GM21390 (cell line): ENCODE data around the gene CDC42BPA.
"Not testable (repeated sequence)": the region's sequence is repeated elsewhere in the genome, so short reads cannot be mapped to it uniquely, and the experiment has no call there.

ENCODE experiments used
- ATAC-seq: cut with Tn5 transposase; IDR thresholded peaks from one replicate; pipeline ENCODE4 v1.9.1; 2021; ENCODE audit not compliant: unreplicated experiment

CDC42BPA gene

DNA sequence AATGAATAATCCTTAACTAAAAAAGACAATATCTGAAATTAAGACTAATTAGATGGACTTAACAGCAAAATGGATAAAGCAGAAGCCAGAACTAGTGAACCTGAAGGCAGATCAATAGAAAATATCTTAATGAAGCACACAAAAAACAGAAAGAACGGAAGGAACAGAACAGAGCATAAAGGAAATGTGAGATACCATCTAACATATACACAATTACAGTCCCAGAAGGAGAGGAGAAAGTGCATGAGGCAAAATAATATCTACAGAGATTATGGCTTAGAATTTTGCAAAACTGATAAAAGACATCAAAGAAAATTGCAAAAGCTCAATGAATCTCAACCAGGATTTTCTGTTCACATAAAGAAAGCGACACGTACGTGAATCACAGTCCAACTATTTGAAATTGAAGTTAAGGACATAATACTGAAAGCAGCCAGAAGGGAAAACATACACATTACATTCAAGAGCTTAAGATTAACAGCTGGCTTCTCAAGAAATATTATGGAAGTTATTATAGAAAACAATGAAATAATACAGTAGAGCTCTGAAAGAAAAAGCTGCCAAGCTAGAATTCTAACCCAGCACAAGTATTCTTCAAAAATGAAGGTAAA lies 182.0 kb downstream of the CDC42BPA start:
- ATAC-seq, result no peak

GRCh38 chr1:227134686-227135314 lies 183.5 kb downstream of the CDC42BPA start:
- no peak for ATAC-seq

- not testable (repeated sequence) for ATAC-seq
These were observed 185.6 kb downstream of the CDC42BPA start for GRCh38 chr1:227132695-227133094.

- ATAC-seq, result no peak
These were observed 187.1 kb downstream of the CDC42BPA start for GRCh38 chr1:227131193-227131592.

- ATAC-seq, result peak; percentile 66
These were observed 190.4 kb downstream of the CDC42BPA start for GRCh38 chr1:227127891-227128290.

DNA sequence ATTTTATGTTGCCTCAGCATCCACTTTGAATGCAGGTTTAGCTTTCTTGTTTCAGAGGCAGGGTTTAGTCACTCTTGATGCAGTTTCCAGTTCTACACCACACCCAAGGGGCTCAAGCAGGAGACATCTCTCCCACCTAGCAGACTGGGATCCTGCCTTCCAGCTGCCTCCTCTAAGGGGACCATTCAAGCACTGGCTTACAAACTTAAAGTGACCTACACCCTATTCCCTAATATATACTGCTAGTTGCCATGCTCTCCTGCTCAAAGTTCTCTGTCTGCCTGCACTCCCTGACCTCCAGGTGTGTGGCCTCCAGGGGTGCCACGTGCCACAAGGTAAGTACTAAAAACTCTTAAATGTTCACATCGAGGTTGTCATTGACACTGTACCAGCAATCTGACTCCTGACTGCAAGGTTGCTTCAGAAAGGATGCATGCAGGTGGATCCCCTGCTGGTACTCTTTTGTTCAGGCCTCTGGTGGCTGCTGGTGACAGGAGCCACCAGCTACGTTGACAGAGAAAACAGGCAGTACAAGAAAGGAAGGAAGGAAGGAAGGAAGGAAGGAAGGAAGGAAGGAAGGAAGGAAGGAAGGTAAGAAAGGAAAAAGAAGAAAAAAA lies 192.3 kb downstream of the CDC42BPA start:
- ATAC-seq, result no peak

DNA sequence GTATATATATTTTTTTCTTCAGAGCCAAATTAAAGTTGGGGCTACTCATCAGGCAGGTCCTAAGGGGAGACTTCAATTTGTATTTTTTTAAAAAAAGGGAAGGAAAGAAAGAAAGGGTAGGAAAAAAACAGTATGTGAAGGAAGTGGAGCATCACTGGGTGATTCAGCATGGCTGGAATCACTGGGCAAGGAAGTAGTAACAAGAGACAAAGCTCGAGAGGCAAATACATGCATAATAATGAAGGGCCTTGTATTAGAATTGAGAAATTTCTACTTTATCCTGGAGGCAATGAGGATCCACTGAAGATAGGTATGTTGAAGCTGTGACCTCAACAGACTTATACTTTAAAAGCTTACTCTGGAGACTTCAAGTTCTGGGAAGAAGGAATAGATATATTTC lies 193.8 kb downstream of the CDC42BPA start:
- ATAC-seq, result no peak

- no peak for ATAC-seq
These were observed 197.5 kb downstream of the CDC42BPA start for GRCh38 chr1:227120826-227121225.

GRCh38 chr1:227112538-227112937 lies 205.8 kb downstream of the CDC42BPA start:
- ATAC-seq, result no peak

- no peak for ATAC-seq
These were observed 206.5 kb downstream of the CDC42BPA start for GRCh38 chr1:227111782-227112181.

GRCh38 chr1:227105291-227105690 lies 213.0 kb downstream of the CDC42BPA start:
- ATAC-seq, result not testable (repeated sequence)

GRCh38 chr1:227102056-227102455 lies 216.2 kb downstream of the CDC42BPA start:
- no peak for ATAC-seq

DNA sequence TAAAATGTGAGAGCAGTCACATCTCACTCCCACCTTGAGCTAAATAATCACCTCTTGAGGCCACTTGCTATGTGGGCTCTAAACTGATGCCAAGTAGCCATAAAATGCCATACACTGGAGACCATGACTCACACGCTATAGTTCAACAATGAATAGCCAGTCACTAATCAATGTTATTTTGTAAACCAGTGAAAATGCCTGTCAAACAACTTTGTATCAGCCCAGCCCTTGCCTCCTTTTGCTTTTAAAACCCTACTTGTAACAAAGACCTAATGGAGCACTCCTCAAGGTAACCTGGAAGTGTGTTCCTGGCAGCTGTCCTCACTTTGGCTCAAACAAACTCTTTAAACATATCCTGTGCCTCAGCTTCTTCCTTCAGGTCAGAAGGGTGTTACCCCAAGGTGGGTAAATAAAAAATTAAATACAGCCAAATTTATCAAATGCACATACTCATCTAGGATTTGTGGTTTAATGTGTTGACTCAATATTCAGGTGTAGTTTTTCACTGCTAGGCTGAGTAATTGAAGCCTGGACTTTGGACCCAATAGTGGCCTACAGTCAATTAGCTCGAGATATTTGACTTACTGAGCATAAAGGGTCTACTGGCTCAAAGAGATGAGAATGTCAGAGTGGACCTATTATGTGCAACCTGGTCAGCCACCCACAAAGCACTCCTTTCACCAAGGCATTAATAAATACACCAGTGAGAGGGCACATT lies 223.9 kb downstream of the CDC42BPA start:
- ATAC-seq, result no peak

DNA sequence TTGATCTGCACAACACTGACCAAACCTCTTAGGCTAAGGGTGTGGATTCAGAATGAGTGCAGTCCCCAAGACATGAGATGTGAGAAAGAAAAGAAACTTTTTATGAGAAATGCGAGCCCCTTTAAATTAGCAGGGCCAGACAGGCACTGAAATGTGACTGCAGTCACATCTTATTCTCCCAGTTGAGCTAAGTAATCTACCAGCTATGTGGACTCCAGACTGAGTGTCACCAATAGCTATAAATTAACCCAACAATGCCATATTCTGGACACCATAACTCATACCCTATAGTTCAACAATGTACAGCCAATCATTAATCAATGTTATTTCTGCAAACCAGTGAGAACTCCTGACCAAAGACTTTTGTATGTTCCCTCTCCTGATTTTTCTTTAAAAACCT lies 225.0 kb downstream of the CDC42BPA start:
- no peak for ATAC-seq

- ATAC-seq, result no peak
These were observed 226.2 kb downstream of the CDC42BPA start for GRCh38 chr1:227092069-227092468.

DNA sequence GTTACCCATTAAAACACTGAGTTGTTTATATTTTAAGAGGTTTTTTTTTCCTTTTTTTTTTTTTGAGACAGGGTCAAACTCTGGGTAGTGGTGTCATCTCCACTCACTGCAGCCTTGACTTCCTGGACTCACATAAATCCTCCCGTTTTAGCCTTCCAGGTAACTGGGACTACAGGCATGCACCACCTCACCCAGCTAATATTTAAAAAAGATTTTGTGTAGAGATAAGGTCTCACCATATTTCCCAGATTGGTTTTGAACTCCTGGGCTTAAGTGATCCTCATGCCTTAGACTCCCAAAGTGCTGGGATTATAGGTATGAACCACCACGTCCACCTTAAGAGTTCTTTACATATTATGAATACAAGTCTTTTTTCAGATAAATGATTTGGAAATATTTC lies 231.7 kb downstream of the CDC42BPA start:
- ATAC-seq, result no peak

GRCh38 chr1:227082999-227083746 lies 235.1 kb downstream of the CDC42BPA start:
- no peak for ATAC-seq

- ATAC-seq, result no peak
These were observed 240.5 kb downstream of the CDC42BPA start for GRCh38 chr1:227077783-227078182.

DNA sequence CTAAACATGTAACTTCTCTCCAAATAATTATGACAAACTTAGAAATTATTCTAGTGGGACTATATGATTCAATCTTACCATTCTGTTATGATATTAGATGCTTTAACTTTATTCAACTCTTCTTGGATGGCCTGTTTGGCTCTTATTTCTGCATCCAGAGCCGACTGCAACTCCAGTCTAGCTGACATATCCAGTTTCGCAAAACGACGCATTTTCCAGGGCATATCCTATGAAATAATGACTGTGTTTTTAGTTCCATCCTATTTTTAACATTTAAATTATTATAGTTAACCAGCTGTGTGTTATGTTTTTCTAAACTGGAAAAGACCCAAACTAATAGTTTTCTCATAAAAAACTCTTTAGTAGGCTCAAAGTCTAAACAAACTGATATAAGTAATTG lies 244.5 kb downstream of the CDC42BPA start:
- ATAC-seq, result no peak

DNA sequence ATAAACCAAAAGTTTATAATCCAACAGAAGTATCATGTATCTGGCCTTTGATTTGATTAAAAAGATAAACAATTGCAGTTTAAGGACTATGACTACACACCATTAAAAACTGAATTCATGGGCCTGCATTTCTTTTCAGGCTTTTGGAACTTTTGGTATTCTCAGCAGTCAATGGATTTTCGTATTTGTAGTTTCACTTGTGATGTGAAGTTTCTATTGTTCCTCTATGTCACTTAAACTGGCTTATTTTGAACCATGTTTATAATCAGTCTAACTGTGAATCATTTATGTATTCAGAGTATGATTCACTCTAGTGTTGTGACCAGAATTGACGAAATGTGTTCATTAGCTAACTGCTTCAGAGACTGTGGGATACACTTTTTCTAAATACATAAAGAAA lies 245.3 kb downstream of the CDC42BPA start:
- ATAC-seq, result peak; percentile 65

DNA sequence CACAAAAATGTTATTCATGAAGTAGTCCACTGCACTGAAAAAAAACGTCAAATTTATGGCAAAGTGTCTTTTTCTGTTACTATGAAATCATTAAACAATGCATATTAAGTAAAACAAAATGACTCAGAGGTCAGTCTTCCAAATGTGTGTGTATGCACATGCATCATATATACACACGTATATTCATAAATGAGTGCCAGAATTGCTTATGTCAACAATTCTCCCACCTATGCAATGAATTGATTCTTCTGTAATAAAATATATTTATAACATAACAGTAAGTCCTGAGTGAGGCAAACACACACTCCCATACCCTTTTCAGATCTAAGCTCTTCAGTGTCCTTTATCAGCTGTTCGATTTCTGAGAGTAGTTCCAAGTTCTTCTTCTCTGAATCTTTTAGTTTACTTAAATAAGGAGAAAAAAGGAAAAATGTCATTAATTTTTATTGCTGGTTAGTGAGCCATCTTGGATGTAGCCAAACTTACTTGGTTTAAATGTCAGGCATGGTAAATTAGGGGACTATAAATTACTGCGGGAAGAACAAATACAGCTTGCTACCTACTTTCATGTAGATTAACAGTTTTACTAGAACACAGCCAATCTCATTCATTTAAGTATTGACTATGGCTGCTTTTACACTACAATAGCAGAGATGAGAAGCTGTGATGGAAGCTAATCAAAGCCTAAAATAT lies 246.3 kb downstream of the CDC42BPA start:
- ATAC-seq, result no peak
